GM18867 (cell line): ENCODE data around the gene SEPHS1.
"Not testable (repeated sequence)": the region's sequence is repeated elsewhere in the genome, so short reads cannot be mapped to it uniquely, and the experiment has no call there.

Experiments
- ATAC-seq: cut with Tn5 transposase; IDR thresholded peaks from one replicate; pipeline ENCODE4 v1.9.1; 2021; ENCODE audit warnings: mild to moderate bottlenecking, moderate library complexity; ENCODE audit not compliant: unreplicated experiment

SEPHS1 gene

DNA sequence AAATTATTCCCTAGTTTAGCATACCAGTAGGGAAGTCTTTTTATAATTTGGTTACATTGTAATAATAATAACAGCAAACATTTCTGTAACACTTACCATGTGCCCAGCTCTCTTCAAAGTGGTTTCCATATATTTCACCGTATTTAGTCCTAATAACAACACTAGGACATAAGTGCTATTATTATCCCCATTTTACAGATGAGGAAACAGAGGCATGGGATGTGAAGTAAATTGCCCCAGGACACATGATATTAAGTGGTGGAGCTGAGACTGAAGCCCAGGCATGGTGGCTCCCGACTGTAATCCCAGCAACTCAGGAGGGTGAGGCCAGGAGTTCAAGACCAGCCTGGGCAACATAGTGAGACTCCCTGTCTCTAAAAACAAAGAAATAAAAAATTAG lies 53.3 kb downstream of the SEPHS1 start:
- ATAC-seq = no peak

DNA sequence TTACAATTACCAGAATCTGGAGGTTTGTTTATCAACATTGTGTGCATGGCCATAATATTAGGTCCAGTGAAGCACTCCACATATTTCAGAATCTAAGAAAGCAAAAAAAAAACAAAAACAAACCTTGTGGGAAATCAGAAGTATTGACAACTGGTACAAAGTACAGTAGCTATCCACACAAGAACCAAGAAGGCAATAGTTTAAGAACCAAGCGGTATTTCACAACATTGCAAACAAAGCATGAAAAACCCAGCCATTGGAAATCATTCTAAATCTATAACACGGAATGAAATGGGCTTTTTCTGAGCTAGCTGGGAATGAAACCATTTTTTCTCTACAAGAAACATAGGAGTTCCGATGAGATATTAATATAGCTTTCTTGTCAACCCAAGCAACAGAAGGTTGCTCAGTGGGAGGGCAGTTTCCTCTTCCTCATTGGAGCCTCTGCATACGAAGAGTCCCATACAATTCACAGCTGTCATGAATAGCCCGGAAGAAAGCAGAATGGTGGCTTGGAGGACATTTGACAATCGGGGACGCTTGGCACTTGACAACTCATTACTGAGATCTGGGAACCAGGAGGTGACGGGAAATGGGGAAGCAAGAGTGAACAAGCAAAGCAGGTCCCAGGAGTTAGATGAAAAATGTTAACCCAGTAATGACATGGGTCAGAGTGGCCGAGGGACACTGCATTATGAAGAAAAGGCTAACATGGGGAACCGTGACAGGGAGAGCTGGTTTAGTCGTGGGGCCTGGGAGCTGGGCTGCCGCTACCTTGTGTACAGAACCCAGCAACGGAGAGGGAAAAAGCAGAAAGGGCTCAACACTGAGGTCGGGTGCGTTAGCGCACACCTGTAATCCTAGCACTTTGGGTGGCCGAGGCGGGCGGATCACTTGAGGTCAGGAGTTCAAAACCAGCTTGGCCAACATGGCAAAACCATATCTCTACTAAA lies 56.0 kb downstream of the SEPHS1 start:
- no peak for ATAC-seq

GRCh38 chr10:13291061-13291460 lies 57.0 kb downstream of the SEPHS1 start:
- ATAC-seq = no peak

- no peak for ATAC-seq
Observed at GRCh38 chr10:13284050-13284449, 64.0 kb downstream of the SEPHS1 start.

DNA sequence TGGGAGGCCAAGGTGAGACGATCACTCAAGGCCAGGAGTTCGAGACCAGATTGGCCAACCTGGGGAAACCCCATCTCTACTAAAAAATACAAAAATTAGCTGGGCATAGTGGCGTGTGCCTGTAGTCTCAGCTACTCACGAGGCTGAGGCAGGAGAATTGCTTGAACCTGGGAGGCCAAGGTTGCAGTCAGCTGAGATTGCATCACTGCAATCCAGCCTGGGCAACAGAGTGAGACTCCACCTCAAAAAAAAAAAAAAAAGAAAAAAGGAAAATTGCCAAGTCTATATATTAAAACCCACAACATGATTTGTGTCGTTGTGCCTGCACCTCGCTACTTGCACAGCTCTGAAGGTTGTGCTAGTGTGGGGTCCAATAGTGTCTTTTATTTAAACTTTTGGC lies 65.7 kb downstream of the SEPHS1 start:
- ATAC-seq = not testable (repeated sequence)

DNA sequence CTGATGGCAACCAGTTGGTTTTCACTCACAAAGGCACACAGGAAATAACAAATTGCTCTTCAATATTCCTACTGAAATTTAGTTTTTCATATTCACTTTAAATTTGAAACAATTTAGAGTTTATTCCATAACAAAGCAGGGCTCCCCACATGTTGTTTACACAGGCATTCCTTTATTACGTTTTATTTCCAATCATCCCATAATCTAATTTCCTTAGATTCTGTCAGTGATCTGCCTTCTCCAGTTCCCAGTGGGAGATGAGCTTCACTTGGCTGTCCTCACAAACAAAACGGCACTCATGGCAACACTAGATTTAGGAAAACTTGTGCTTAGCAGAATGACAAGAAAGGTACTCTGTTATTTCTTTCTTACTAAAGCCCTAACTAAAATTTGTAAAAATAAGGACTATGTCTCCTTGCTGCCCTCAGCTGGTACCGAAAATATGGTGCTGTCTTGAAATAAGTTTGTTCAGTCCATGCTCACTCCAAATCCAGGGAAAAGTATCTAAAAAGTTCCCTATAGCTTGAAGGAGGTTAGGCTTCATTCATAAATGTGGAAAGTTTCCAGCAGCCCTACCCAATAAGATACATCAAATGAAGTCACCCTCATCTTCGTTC lies 71.2 kb downstream of the SEPHS1 start:
- ATAC-seq = no peak

- not testable (repeated sequence) for ATAC-seq
Observed at GRCh38 chr10:13276146-13276545, 71.9 kb downstream of the SEPHS1 start.

DNA sequence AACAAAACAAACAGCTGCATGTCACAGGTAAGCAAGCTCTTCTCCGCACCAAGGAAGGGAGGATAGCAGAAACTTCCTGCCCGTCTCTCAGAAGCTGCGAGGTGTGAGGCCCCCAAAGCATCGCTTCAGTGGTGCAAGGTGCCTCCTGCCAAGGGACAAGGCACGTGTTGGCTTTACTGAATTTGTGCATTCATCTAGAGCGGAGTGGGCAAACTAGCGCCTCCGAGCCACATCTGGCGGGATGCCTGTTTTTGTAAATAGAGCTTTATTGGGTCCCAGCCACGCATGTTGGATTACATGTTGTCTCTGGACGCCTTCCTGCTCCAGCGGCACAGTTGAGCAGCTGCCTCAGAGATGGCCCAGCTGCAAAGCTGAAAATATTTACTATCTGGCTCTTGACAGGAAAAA lies 75.9 kb downstream of the SEPHS1 start:
- ATAC-seq = peak; percentile 49

DNA sequence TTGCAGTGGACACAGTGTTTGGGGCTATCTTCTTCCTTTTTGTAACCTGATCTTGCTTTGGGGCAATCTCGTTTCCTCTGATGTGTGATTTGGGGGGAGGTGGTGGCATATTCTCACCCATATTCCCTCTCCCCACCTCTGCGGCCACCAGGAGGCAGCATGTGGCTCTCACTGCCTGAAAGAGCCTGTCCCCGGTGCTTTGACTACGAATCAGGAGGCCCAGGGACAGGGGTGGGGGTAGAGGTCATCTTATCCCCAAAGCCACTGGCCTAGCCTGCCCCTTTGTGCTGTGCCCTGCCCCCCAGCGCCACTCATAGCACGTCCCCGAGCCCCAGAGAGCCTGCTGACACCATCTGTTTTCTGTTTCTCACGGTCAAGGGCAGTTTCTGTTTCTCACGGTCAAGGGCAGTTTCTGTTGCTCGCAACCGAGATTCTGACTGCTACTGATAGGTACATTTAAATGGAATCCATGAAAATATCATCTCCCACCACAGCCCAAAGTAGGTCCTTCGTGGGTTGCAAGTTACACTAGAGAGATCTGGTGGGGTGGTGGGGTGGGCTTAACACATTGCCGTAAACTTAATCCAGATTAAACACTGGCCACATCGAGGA lies 76.4 kb downstream of the SEPHS1 start:
- peak; percentile 83 for ATAC-seq

GRCh38 chr10:13270877-13271551 lies 77.1 kb downstream of the SEPHS1 start:
- ATAC-seq = no peak

GRCh38 chr10:13268841-13269240 lies 79.3 kb downstream of the SEPHS1 start:
- ATAC-seq = no peak

DNA sequence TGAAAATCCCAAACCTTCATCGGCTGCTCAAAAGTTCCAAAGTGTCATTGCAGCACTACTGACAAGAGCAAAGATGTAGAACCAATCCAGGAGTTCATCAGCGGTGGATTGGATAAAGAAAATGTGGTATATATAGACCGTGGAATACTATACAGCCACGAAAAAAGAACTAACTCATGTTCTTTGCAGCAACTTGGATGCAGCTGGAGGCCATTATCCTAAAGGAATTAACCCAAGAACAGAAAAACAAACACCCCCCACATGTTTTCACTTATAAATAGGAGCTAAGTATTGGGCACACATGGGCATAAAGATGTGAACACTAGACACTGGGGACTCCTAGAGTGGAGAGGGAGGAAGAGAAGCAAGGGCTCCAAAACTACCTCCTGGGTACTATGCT lies 79.8 kb downstream of the SEPHS1 start:
- no peak for ATAC-seq
